Endothelial cell (in vitro differentiated cells): Measurements from ENCODE around the gene LDHAL6B. TPM values are rescaled to one million over a fixed set of nuclear protein-coding genes. Genes with fewer than 3 reads are reported as not detected.

Experiments
- DNase-seq: peaks from one replicate; pipeline ENCODE4 v3.0.0; 2021; ENCODE audit warnings: low spot score
- H3K27ac Mint-ChIP-seq: one replicate; pipeline ENCODE4 v1.8.0; 2021; ENCODE audit warnings: mixed read lengths, inconsistent platforms; ENCODE audit not compliant: unreplicated experiment
- H3K27me3 Mint-ChIP-seq: one replicate; pipeline ENCODE4 v1.8.0; 2021; ENCODE audit warnings: mild to moderate bottlenecking, moderate library complexity, mixed read lengths, inconsistent platforms; ENCODE audit not compliant: unreplicated experiment
- H3K36me3 Mint-ChIP-seq: one replicate; pipeline ENCODE4 v1.8.0; 2021; ENCODE audit warnings: mild to moderate bottlenecking, low read depth, mixed read lengths, inconsistent platforms; ENCODE audit not compliant: unreplicated experiment
- H3K4me1 Mint-ChIP-seq: one replicate; pipeline ENCODE4 v1.8.0; 2021; ENCODE audit warnings: mild to moderate bottlenecking, mixed read lengths, inconsistent platforms; ENCODE audit not compliant: unreplicated experiment
- H3K4me3 Mint-ChIP-seq: one replicate; pipeline ENCODE4 v1.8.0; 2021; ENCODE audit warnings: mild to moderate bottlenecking, mixed read lengths, inconsistent platforms; ENCODE audit not compliant: unreplicated experiment
- H3K9me3 Mint-ChIP-seq: one replicate; pipeline ENCODE4 v1.8.0; 2021; ENCODE audit warnings: mixed read lengths, inconsistent platforms; ENCODE audit not compliant: unreplicated experiment
- total RNA-seq: library from RNA; stranded (reverse); fragmentation: NEBNext Ultra II Directional; extraction: Animal tissue kit (Norgen Biotek cat#: 25700); gene quantifications from one replicate; pipeline ENCODE4 v1.2.1, GENCODE V29; 2021; ENCODE audit not compliant: unreplicated experiment
- TF ChIP-seq, protein P1 (sequence below): fragments of 200-600 bp; sonication (generic); IDR thresholded peaks from one replicate; pipeline ENCODE4 v1.5.0; 2021; ENCODE audit warnings: antibody characterized with exemption; ENCODE audit not compliant: unreplicated experiment

The LDHAL6B gene
- total RNA-seq, 1 donor from 2014 or later = not detected

- Mint-ChIP-seq H3K4me3 (no peak overlapping the region), H3K4me1 (peaks cover 45% of the 10 kb centered on the region), H3K27me3 (peaks cover 2% of the 10 kb centered on the region), H3K36me3 (peaks cover 34% of the 10 kb centered on the region), H3K27ac (no peak overlapping the region), H3K9me3 (no peaks in the 10 kb centered on the region)
- TF ChIP-seq, protein P1, sequence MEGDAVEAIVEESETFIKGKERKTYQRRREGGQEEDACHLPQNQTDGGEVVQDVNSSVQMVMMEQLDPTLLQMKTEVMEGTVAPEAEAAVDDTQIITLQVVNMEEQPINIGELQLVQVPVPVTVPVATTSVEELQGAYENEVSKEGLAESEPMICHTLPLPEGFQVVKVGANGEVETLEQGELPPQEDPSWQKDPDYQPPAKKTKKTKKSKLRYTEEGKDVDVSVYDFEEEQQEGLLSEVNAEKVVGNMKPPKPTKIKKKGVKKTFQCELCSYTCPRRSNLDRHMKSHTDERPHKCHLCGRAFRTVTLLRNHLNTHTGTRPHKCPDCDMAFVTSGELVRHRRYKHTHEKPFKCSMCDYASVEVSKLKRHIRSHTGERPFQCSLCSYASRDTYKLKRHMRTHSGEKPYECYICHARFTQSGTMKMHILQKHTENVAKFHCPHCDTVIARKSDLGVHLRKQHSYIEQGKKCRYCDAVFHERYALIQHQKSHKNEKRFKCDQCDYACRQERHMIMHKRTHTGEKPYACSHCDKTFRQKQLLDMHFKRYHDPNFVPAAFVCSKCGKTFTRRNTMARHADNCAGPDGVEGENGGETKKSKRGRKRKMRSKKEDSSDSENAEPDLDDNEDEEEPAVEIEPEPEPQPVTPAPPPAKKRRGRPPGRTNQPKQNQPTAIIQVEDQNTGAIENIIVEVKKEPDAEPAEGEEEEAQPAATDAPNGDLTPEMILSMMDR = no peak
- no peak for DNase-seq
Observed at GRCh38 chr15:59168536-59168935, 38.1 kb upstream of the LDHAL6B start.

GRCh38 chr15:59169251-59169708, 37.4 kb upstream of the LDHAL6B start:
- Mint-ChIP-seq H3K36me3 (peaks cover 34% of the 10 kb centered on the region), H3K27me3 (peaks cover 2% of the 10 kb centered on the region), H3K4me3 (no peak overlapping the region), H3K4me1 (peaks cover 45% of the 10 kb centered on the region), H3K9me3 (no peaks in the 10 kb centered on the region), H3K27ac (peak overlapping the region; percentile 92)
- DNase-seq = no peak
- TF ChIP-seq, protein P1 = no peak

- Mint-ChIP-seq H3K4me1 (peaks cover 46% of the 10 kb centered on the region), H3K4me3 (peak overlapping the region; percentile 34), H3K9me3 (no peaks in the 10 kb centered on the region), H3K36me3 (peaks cover 30% of the 10 kb centered on the region), H3K27me3 (peaks cover 2% of the 10 kb centered on the region), H3K27ac (peak overlapping the region; percentile 92)
- peak; percentile 19 for DNase-seq
- TF ChIP-seq, protein P1 = no peak
Observed at GRCh38 chr15:59170295-59171066, 36.2 kb upstream of the LDHAL6B start.

GRCh38 chr15:59171067-59171397, 35.6 kb upstream of the LDHAL6B start:
- H3K27ac Mint-ChIP-seq = no peak overlapping the region
- H3K36me3 Mint-ChIP-seq = peaks cover 30% of the 10 kb centered on the region
- H3K9me3 Mint-ChIP-seq = no peaks in the 10 kb centered on the region
- DNase-seq = no peak
- H3K4me3 Mint-ChIP-seq = no peak overlapping the region
- peaks cover 2% of the 10 kb centered on the region for H3K27me3 Mint-ChIP-seq
- H3K4me1 Mint-ChIP-seq = peaks cover 43% of the 10 kb centered on the region
- TF ChIP-seq, protein P1 = no peak

DNA sequence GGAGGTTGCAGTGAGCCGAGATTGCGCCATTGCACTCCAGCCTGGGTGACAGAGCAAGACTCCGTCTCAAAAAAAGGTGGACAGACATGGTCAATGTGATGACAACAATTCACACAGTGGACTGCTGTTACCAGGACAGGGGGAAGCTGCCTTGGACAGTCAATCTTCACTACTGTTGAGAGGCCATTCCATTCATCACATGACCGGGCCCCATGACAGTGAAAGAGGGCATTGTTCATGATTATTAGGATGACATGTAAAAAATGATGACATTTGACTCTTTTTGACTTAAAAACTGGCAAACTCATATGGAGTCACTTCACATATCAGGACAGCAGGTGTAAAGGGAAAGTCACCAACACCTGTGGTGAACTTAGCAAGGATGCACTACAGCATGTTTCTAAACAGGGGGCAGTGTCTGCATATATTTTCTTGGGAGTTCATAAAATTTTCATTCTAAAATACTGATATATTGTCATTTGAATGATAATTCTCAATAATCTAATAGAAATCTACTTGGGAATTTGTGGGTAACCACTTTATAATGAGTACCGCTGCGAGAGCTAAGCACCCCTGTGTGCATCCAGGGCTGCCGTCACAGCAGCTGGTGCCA, 34.2 kb upstream of the LDHAL6B start:
- H3K27ac Mint-ChIP-seq = no peak overlapping the region
- peaks cover 33% of the 10 kb centered on the region for H3K36me3 Mint-ChIP-seq
- H3K9me3 Mint-ChIP-seq = no peaks in the 10 kb centered on the region
- peaks cover 30% of the 10 kb centered on the region for H3K4me1 Mint-ChIP-seq
- H3K27me3 Mint-ChIP-seq = peaks cover 2% of the 10 kb centered on the region
- TF ChIP-seq, protein P1 = no peak
- H3K4me3 Mint-ChIP-seq = no peak overlapping the region
- no peak for DNase-seq
